Activated CD4-positive, CD25-positive, alpha-beta regulatory T cell treated with anti-CD3 and anti-CD28 coated beads, Interleukin-2, amount 50 U/mL, for 72 hours (primary cell): Measurements from ENCODE around the gene FCRL6.

Source experiments
- DNase-seq: peaks from one replicate; pipeline ENCODE4 v3.0.0; 2021

The FCRL6 gene, protein sequence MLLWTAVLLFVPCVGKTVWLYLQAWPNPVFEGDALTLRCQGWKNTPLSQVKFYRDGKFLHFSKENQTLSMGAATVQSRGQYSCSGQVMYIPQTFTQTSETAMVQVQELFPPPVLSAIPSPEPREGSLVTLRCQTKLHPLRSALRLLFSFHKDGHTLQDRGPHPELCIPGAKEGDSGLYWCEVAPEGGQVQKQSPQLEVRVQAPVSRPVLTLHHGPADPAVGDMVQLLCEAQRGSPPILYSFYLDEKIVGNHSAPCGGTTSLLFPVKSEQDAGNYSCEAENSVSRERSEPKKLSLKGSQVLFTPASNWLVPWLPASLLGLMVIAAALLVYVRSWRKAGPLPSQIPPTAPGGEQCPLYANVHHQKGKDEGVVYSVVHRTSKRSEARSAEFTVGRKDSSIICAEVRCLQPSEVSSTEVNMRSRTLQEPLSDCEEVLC

DNA sequence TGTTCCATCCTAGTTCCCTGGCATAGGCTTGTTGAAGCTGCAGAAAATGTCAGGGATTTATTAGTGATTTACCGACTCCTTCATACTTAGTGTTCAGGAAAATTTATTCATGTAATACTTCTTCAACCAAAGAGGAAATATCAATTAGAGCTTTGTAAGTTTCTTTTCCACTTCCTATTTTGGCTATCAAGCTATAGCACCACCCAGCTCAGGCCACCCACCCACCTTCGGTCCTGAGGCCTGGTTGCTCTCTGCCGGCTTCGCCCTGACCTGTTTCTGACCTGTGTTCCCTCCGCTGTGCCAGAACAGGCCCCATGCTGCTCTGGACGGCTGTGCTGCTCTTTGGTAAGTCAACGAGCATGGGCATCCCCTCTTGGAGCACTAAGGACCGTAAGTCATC lies at the start of gene FCRL6:
TSS of gene FCRL6 (plus strand) at position 250 of the 400 bp plus-strand sequence. CDS start at position 315, 65 bp downstream.
- DNase-seq, result no peak

- no peak for DNase-seq
Measured at GRCh38 chr1:159753386-159753785, 48.8 kb upstream of the FCRL6 start.

DNA sequence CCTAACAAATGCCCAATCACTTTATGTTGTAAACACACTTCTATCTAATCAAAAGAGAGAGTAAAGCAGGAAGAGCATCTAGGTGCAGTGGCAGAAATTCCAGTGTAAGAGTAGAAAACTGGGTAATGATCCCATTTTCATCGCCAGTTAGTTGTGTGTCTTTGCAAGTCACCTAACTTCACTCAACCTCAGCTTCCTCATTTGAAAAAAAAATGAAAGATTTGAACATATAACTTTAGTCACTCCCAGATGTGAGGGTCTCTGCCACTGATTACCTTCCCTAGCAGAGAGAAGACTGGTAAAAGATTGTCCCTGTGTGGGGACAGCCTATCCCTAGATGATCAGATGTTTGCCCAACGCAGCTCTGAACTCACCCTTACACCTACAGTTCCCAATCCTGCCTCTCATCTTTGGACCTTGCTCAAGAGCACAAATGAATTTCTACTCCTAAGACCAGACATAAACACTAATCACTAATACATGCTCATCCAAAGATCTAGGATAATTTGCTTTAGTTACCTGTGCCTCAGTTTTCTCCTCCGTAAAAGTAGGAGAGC lies 46.6 kb upstream of the FCRL6 start:
- no peak for DNase-seq

- no peak for DNase-seq
Measured at GRCh38 chr1:159756397-159756796, 45.8 kb upstream of the FCRL6 start.

GRCh38 chr1:159763686-159764085 lies 38.5 kb upstream of the FCRL6 start:
- no peak for DNase-seq

DNA sequence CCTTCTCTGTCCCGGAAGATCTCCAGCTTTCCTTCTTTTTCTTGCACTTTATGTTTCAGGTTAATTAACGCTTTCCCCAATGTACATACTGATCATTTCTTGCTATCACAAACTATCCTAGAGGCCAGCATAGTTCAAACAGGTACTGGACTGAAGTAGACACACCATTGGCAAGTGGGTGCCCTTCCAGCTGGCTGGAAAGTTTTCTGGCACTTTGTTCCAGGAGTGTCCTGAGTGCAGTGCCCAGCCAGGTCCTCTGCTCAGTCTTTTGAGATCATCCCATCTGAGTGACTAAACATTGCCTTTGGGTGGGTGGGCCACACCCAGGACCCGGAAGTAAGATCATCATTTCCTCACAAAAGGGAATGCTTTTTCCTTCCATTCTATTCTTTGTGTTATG lies 36.4 kb upstream of the FCRL6 start:
- DNase-seq, result no peak

DNA sequence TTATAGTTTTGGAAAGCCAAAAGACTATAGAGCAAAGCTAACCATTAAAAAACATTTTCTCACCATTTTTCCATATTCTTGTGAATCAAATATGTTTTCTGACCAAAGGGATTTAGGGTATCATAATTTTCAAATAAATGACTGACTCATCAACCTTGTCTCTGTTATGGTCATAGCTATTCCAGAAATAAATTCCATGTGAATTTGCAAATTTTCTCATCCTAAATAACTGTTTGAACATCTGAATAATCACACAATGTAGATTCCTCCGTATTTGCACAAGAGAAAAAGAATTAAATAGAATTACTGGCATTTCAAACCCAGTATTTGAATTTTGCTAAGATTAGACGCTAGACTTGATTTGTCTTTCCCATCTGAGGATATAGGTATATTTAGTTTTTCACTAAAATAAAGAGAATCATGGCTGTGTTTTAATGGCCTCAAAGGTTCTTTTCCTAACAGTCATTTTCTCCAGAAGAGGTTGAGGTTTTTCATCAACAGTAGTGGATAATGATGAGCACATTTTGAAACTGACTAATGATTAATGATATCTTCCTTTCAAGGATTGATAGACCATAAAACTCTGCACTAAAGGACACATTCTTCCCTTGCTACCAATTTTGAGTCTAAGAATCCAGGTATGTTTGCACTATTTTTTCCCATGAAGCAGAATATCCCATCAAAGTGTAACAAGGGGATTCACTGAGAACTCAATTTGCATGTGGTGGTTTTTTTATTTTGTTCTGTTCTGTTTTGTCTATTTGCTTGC lies 30.8 kb upstream of the FCRL6 start:
- DNase-seq, result no peak

DNA sequence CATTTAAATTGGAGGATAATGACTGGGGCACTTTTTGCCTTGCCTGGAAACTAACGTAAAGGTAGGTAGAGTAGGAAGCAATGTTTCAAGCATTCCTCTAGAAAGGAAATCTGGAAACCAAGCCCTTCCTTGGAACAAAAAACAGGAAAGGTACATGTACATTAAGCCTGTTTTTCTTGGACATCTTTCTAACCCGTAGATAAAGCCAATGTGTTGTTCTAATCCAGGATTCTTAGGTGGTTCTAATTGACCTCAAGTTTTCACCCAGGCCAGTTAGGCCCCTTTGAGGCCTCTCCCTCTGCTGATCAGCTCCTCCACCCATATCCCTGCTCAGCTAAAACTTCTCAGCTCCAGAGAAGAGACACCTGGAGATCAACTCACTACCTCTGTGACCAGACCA lies 27.7 kb upstream of the FCRL6 start:
- no peak for DNase-seq

- no peak for DNase-seq
Measured at GRCh38 chr1:159775716-159776115, 26.4 kb upstream of the FCRL6 start.

- DNase-seq, result no peak
Measured at GRCh38 chr1:159778266-159778665, 23.9 kb upstream of the FCRL6 start.

GRCh38 chr1:159779403-159779851 lies 22.7 kb upstream of the FCRL6 start:
- no peak for DNase-seq

DNA sequence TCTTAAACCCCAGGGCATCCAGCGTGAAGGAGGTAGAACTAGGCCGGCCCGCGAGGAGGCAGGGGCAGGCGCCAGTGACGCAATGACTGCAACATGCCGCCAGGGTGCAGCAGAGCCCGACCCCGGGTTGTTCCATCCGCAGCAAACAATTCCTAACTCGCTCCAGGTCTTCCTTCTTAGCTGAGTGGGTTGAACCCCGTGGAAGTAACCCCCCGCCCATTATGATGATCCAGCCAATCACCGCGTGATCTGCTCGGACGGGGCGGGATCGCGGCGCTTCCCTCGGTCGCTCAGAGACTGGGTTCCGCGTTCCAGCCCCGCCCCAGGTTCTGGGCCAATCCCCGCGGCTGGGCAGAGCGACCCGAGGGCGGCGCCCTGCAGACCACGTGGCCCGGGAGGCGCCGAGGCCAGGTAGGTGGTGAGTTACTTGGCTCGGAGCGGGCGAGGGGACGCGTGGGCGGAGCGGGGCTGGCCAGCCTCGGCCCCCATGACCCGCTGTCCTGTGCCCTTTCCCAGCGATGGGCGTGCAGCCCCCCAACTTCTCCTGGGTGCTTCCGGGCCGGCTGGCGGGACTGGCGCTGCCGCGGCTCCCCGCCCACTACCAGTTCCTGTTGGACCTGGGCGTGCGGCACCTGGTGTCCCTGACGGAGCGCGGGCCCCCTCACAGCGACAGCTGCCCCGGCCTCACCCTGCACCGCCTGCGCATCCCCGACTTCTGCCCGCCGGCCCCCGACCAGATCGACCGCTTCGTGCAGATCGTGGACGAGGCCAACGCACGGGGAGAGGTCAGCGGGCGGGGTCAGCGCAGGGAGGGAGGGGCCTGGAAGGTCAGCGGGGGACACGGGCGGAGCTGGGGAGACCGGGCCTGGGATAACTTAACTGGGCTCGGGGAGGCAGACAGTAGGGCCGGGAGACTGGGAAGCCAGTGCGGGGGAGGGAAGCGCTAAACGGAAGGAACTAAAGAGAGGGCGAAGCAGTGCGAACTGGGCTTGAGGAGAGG lies 21.3 kb upstream of the FCRL6 start, which contains the start of gene DUSP23:
TSS of gene DUSP23 (plus strand) at position 380 of the 1,000 bp plus-strand sequence. CDS start at position 519, 139 bp downstream.
- DNase-seq, result peak; percentile 96

- DNase-seq, result no peak
Measured at GRCh38 chr1:159781992-159782391, 20.2 kb upstream of the FCRL6 start.

GRCh38 chr1:159783724-159784123 lies 18.4 kb upstream of the FCRL6 start:
- no peak for DNase-seq

DNA sequence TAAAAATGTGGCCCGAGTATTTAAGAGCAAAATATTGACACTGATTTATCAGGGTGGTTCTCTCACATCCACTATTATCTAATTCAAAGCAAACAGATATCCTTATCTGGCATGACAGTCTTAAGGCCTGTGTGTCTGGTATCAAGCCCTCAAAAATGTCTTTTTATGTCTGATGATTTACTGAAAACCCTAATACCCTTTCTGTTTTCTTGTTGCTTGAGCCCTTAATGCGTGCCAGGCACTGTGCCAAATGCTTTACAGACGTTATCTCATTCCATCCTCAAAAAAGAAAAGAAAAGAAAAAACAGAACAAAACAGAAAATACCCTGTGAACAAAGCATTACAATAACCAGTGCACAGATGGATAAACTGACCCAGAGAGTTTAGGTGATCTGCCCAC lies 15.7 kb upstream of the FCRL6 start:
- no peak for DNase-seq

DNA sequence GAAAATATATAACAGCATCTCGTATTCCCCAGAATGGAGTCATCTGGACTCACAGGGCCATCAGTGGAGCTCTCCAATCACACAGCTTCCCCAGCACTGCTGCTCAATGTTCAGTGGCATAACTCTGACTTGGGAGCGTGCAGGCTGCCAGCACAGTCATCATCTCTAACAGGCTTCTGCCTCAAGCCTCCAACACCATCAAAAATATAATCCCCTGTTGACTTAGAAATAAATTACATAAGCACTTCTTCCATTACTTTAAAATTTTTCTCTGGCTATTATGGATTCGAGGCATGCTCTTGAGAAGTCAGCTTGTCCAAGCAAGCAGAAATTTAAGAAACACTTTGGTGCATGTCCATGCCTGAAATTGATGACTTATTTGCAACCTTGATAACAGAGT lies 15.2 kb upstream of the FCRL6 start:
- no peak for DNase-seq

- DNase-seq, result no peak
Measured at GRCh38 chr1:159790237-159790917, 11.8 kb upstream of the FCRL6 start.

GRCh38 chr1:159791031-159791430 lies 11.1 kb upstream of the FCRL6 start:
- DNase-seq, result no peak

DNA sequence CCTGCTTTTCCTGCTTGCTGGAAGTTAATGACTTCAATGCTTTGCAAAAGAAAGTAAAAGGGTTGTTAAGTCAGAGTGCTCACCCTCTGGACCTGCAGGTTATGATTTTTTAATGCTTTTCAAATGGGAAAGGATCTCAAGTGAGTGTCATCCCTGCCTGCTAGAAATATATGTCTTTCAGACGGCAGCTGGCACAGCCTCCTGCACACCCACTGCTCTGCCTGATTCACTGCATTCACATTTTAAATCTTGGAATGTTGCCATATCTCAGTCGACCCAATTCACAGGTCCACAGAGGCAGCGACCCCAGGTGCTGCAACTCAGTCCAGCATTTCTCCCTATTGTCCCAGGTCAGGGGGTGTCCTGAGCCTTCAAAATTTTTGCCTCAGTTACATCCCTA lies 10.7 kb upstream of the FCRL6 start:
- DNase-seq, result no peak

GRCh38 chr1:159795534-159795933 lies 6.6 kb upstream of the FCRL6 start:
- no peak for DNase-seq

DNA sequence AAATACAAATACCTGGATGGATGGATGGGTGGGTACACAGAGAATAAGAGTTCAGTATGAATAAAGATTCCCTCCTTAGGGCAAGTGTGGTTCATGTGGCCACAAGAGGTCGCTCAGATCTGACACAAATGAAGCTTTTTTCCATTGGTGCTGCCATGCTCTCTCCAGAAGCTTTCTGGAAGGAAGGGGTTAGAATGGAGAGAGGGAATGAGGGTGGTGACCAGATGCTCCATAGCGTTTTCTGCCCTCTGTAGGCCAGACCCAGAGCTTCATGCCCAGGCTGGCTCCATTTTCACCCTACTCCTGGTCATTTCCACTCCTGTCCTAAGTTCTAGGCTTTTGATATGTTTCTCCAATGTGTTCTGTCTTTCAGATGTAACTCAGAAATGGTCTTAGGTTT lies 3.3 kb upstream of the FCRL6 start:
- DNase-seq, result peak; percentile 39
